Measurements from ENCODE around the gene SSH2. TPM values are rescaled to one million over a fixed set of nuclear protein-coding genes. Genes with fewer than 3 reads are reported as not detected.

The SSH2 gene
- polyA plus RNA-seq, 1 donor from 2014 or later: 16.6 TPM

GRCh38 chr17:29593591-29594518, 336.2 kb downstream of the SSH2 start:
- Histone ChIP-seq H3K27me3 (ENCODE audit: insufficient read depth, low read depth, low read length) (no peaks in the 10 kb centered on the region), H3K9me2 (ENCODE audit: insufficient read depth, low read length) (no peaks in the 10 kb centered on the region), H3K79me2 (replicated peaks; ENCODE audit: insufficient read depth, low read length) (peaks cover 40% of the 10 kb centered on the region), H3K9ac (ENCODE audit: low read length) (peak overlapping the region; percentile 82), H3K36me3 (ENCODE audit: insufficient read depth, low read length) (no peaks in the 10 kb centered on the region), H3K9me3 (ENCODE audit: low read length) (no peaks in the 10 kb centered on the region), H2AFZ (ENCODE audit: low read depth, low read length) (peak overlapping the region; percentile 21), H3K4me2 (ENCODE audit: low read length) (peak overlapping the region; percentile 91), H3K4me3 (ENCODE audit: low read length) (peak overlapping the region; percentile 91), H3F3A (ENCODE audit: insufficient read depth, low read length, poor library complexity, severe bottlenecking) (peaks cover 2% of the 10 kb centered on the region), H3K27ac (ENCODE audit: low read length) (no peak overlapping the region), H4K20me1 (ENCODE audit: insufficient read depth) (peaks cover 11% of the 10 kb centered on the region)
- TF ChIP-seq EP300 (conservative IDR thresholded peaks at IDR 0.05; ENCODE audit: poor library complexity, severe bottlenecking): no peak
- TF ChIP-seq RAD21 (conservative IDR thresholded peaks at IDR 0.05): peak; percentile 27
- TF ChIP-seq SMC3 (conservative IDR thresholded peaks at IDR 0.05; ENCODE audit: poor library complexity): no peak
- TF ChIP-seq, protein P1, sequence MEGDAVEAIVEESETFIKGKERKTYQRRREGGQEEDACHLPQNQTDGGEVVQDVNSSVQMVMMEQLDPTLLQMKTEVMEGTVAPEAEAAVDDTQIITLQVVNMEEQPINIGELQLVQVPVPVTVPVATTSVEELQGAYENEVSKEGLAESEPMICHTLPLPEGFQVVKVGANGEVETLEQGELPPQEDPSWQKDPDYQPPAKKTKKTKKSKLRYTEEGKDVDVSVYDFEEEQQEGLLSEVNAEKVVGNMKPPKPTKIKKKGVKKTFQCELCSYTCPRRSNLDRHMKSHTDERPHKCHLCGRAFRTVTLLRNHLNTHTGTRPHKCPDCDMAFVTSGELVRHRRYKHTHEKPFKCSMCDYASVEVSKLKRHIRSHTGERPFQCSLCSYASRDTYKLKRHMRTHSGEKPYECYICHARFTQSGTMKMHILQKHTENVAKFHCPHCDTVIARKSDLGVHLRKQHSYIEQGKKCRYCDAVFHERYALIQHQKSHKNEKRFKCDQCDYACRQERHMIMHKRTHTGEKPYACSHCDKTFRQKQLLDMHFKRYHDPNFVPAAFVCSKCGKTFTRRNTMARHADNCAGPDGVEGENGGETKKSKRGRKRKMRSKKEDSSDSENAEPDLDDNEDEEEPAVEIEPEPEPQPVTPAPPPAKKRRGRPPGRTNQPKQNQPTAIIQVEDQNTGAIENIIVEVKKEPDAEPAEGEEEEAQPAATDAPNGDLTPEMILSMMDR (IDR thresholded peaks at IDR 0.05; ENCODE audit: poor library complexity, severe bottlenecking): peak; percentile 57
- TF ChIP-seq MXI1 (conservative IDR thresholded peaks at IDR 0.05; ENCODE audit: poor library complexity, severe bottlenecking): peak; percentile 61
- no peak for TF ChIP-seq POLR2AphosphoS5 (IDR thresholded peaks at IDR 0.05)
- TF ChIP-seq TAF1 (IDR thresholded peaks at IDR 0.05; ENCODE audit: low read depth): no peak
- no peak for TF ChIP-seq EZH2 (IDR thresholded peaks at IDR 0.05; ENCODE audit: borderline replicate concordance, insufficient read depth, low read length, poor library complexity, severe bottlenecking)
- peak; percentile 52 for TF ChIP-seq REST (IDR thresholded peaks at IDR 0.05; ENCODE audit: borderline replicate concordance)

GRCh38 chr17:29592850-29593551, 337.0 kb downstream of the SSH2 start, which contains the start of gene ANKRD13B:
Gene ANKRD13B, plus strand, starts transcription at chr17:29593132. Its CDS starts 490 bp downstream, at chr17:29593622.
- TF ChIP-seq POLR2AphosphoS5 (IDR thresholded peaks at IDR 0.05): peak; percentile 48
- peak; percentile 35 for TF ChIP-seq REST (IDR thresholded peaks at IDR 0.05; ENCODE audit: borderline replicate concordance)
- TF ChIP-seq MXI1 (conservative IDR thresholded peaks at IDR 0.05; ENCODE audit: poor library complexity, severe bottlenecking): peak; percentile 35
- no peak for TF ChIP-seq EZH2 (IDR thresholded peaks at IDR 0.05; ENCODE audit: borderline replicate concordance, insufficient read depth, low read length, poor library complexity, severe bottlenecking)
- peak; percentile 34 for TF ChIP-seq TAF1 (IDR thresholded peaks at IDR 0.05; ENCODE audit: low read depth)
- TF ChIP-seq EP300 (conservative IDR thresholded peaks at IDR 0.05; ENCODE audit: poor library complexity, severe bottlenecking): peak; percentile 34
- peak within 1 kb of the TSS; percentile 82 for H3K9ac ChIP-seq (ENCODE audit: low read length)
- peaks cover 47% of the 10 kb centered on the region for H3K79me2 ChIP-seq (replicated peaks; ENCODE audit: insufficient read depth, low read length)
- H2AFZ ChIP-seq (ENCODE audit: low read depth, low read length): peak within 1 kb of the TSS; percentile 42
- peaks cover 2% of the 10 kb centered on the region for H3F3A ChIP-seq (ENCODE audit: insufficient read depth, low read length, poor library complexity, severe bottlenecking)
- no peaks in the 10 kb centered on the region for H3K27me3 ChIP-seq (ENCODE audit: insufficient read depth, low read depth, low read length)
- H3K36me3 ChIP-seq (ENCODE audit: insufficient read depth, low read length): no peaks in the 10 kb centered on the region
- peak within 1 kb of the TSS; percentile 91 for H3K4me2 ChIP-seq (ENCODE audit: low read length)
- H3K9me3 ChIP-seq (ENCODE audit: low read length): no peaks in the 10 kb centered on the region
- H3K4me3 ChIP-seq (ENCODE audit: low read length): peak within 1 kb of the TSS; percentile 91
- peaks cover 18% of the 10 kb centered on the region for H4K20me1 ChIP-seq (ENCODE audit: insufficient read depth)
- H3K9me2 ChIP-seq (ENCODE audit: insufficient read depth, low read length): no peaks in the 10 kb centered on the region
- peak within 1 kb of the TSS; percentile 57 for H3K27ac ChIP-seq (ENCODE audit: low read length)

Measured in neural cell (in vitro differentiated cells).